ENCODE data around the gene PRKCA. TPM values are rescaled to one million over a fixed set of nuclear protein-coding genes. Genes with fewer than 3 reads are reported as not detected.

The PRKCA gene
- total and polyA plus RNA-seq, 2 experiments from 2014 or later: 6.4 to 35.4 TPM

- TF ChIP-seq CREB1 (CRISPR knock-in tag; IDR thresholded peaks at IDR 0.05; ENCODE audit: low read depth) (no peak), ETS1 (IDR thresholded peaks at IDR 0.05) (no peak)
Measured at GRCh38 chr17:66287911-66288310, 14.5 kb upstream of the PRKCA start (continued).

- Mint-ChIP-seq H3K27me3 (ENCODE audit: insufficient read depth, low read depth, poor library complexity) (peaks cover 5% of the 10 kb centered on the region), H3K4me3 (no peak overlapping the region), H3K27ac (no peak overlapping the region), H3K9me3 (no peaks in the 10 kb centered on the region), H3K4me1 (no peaks in the 10 kb centered on the region), H3K36me3 (ENCODE audit: low read depth) (no peaks in the 10 kb centered on the region)
- Histone ChIP-seq H3K36me3 (ENCODE audit: insufficient read depth) (no peaks in the 10 kb centered on the region), H3K27ac (ENCODE audit: low read depth) (no peak overlapping the region), H3K27me3 (ENCODE audit: insufficient read depth) (no peaks in the 10 kb centered on the region), H4K20me1 (replicated peaks; ENCODE audit: insufficient read depth) (no peaks in the 10 kb centered on the region), H2AFZ (no peak overlapping the region), H3F3A (replicated peaks; ENCODE audit: low read depth) (no peaks in the 10 kb centered on the region), H3K79me2 (replicated peaks; ENCODE audit: insufficient read depth) (no peaks in the 10 kb centered on the region), H3K4me2 (no peak overlapping the region), H3K4me1 (ENCODE audit: insufficient read depth) (no peaks in the 10 kb centered on the region), H3K4me3 (no peak overlapping the region), H3K9me2 (ENCODE audit: insufficient read depth) (no peaks in the 10 kb centered on the region)
- peak; percentile 51 to 64 for TF ChIP-seq CTCF (conservative IDR thresholded peaks at IDR 0.05; ENCODE audit: low read depth in 2 of 2)
- TF ChIP-seq ETS1 (IDR thresholded peaks at IDR 0.05): no peak
- DNase-seq (ENCODE audit: low spot score) (peak; percentile 27), ATAC-seq (peak; percentile 70)
Measured at GRCh38 chr17:66290101-66290722, 12.2 kb upstream of the PRKCA start.

- no peaks in the 10 kb centered on the region for H3K79me2 ChIP-seq (replicated peaks; ENCODE audit: insufficient read depth)
- H4K20me1 ChIP-seq (replicated peaks; ENCODE audit: insufficient read depth): no peaks in the 10 kb centered on the region
- TF ChIP-seq EZH2phosphoT487 (IDR thresholded peaks at IDR 0.05; ENCODE audit: unreplicated experiment): no peak
- no peak for TF ChIP-seq ZNF114 (CRISPR knock-in tag; IDR thresholded peaks at IDR 0.05)
- no peak for TF ChIP-seq CTCF (conservative IDR thresholded peaks at IDR 0.05; ENCODE audit: low read depth in 2 of 2)
- no peak for TF ChIP-seq ETS1 (IDR thresholded peaks at IDR 0.05)
- TF ChIP-seq EZH2 (IDR thresholded peaks at IDR 0.05; ENCODE audit: low read depth, unreplicated experiment): no peak
- no peak for TF ChIP-seq REST (IDR thresholded peaks at IDR 0.05; ENCODE audit: unreplicated experiment)
- no peak for TF ChIP-seq POLR2AphosphoS5 (IDR thresholded peaks at IDR 0.05; ENCODE audit: low read depth)
- no peak for TF ChIP-seq CREB1 (CRISPR knock-in tag; IDR thresholded peaks at IDR 0.05; ENCODE audit: low read depth)
- TF ChIP-seq ZNF331 (CRISPR knock-in tag; IDR thresholded peaks at IDR 0.05; ENCODE audit: low read depth): no peak
- no peak for TF ChIP-seq NANOG (IDR thresholded peaks at IDR 0.05; ENCODE audit: borderline replicate concordance)
Measured at GRCh38 chr17:66292353-66292752, 10.1 kb upstream of the PRKCA start.

More at GRCh38 chr17:66292353-66292752, 10.1 kb upstream of the PRKCA start:
- Histone ChIP-seq H3K4me1 (ENCODE audit: insufficient read depth) (no peaks in the 10 kb centered on the region), H3K9me2 (ENCODE audit: insufficient read depth) (no peaks in the 10 kb centered on the region), H3K4me2 (no peak overlapping the region), H3K27ac (ENCODE audit: low read depth) (no peak overlapping the region), H2AFZ (no peak overlapping the region), H3F3A (replicated peaks; ENCODE audit: low read depth) (0 out of 2 replicates have a peak, but pooled peaks cover 3% of the 10 kb centered on the region), H3K36me3 (ENCODE audit: insufficient read depth) (no peaks in the 10 kb centered on the region), H3K4me3 (no peak overlapping the region), H3K27me3 (ENCODE audit: insufficient read depth) (no peaks in the 10 kb centered on the region)
- DNase-seq (ENCODE audit: low spot score) (no peak), ATAC-seq (no peak)
- H3K36me3 Mint-ChIP-seq (ENCODE audit: low read depth): no peaks in the 10 kb centered on the region
- H3K9me3 Mint-ChIP-seq: no peaks in the 10 kb centered on the region
- H3K4me3 Mint-ChIP-seq: no peak overlapping the region
- H3K27ac Mint-ChIP-seq: no peak overlapping the region
- no peaks in the 10 kb centered on the region for H3K4me1 Mint-ChIP-seq
- peaks cover 4% of the 10 kb centered on the region for H3K27me3 Mint-ChIP-seq (ENCODE audit: insufficient read depth, low read depth, poor library complexity)
